Measurements from ENCODE around the gene CYYR1. TPM values are rescaled to one million over a fixed set of nuclear protein-coding genes. Genes with fewer than 3 reads are reported as not detected.

Gene CYYR1
- total and polyA plus RNA-seq, 2 experiments from 2014 or later, result 0.19 TPM; not detected in 1

GRCh38 chr21:26546446-26547097 is 26.5 kb downstream of the CYYR1 start:
- 84 to 90% methylated on average over 8 of the region's 8 CpGs for WGBS, 2 experiments (ENCODE audit: low coverage in 1 of 2, low lambda C conversion rate in 2 of 2, missing lambda C conversion rate in 2 of 2)
- Histone ChIP-seq H3K9me2 (ENCODE audit: insufficient read depth) (no peaks in the 10 kb centered on the region), H2AFZ (no peak overlapping the region), H3K27ac (no peak overlapping the region), H3K9ac (no peak overlapping the region), H3K4me2 (ENCODE audit: unreplicated experiment) (no peak overlapping the region), H3K79me2 (ENCODE audit: insufficient read depth) (no peaks in the 10 kb centered on the region), H3K9me3 (ENCODE audit: low read depth) (no peaks in the 10 kb centered on the region), H3K4me1 (ENCODE audit: insufficient read depth) (no peaks in the 10 kb centered on the region), H4K20me1 (ENCODE audit: insufficient read depth) (no peaks in the 10 kb centered on the region), H3K4me3 (no peak overlapping the region), H3K27me3 (replicated peaks; ENCODE audit: insufficient read depth) (0 out of 2 replicates have a peak, but pooled peaks cover 3% of the 10 kb centered on the region), H3F3A (ENCODE audit: insufficient read depth) (no peaks in the 10 kb centered on the region), H3K36me3 (ENCODE audit: low read depth) (no peaks in the 10 kb centered on the region)
- TF ChIP-seq EZH2phosphoT487 (IDR thresholded peaks at IDR 0.05; ENCODE audit: insufficient read depth, low read depth) (no peak), EZH2 (IDR thresholded peaks at IDR 0.05; ENCODE audit: insufficient read depth, poor library complexity, severe bottlenecking) (no peak)
- in situ Hi-C loops (cut with MboI), result no loop called here
- DNase-seq, result no peak

- peaks cover 3% of the 10 kb centered on the region; the same call in 1 of the 2 replicates for H3K27me3 ChIP-seq (replicated peaks; ENCODE audit: insufficient read depth)
Observed at GRCh38 chr21:26544201-26544775, 28.8 kb downstream of the CYYR1 start.

GRCh38 chr21:26540651-26541050 is 32.4 kb downstream of the CYYR1 start:
- Histone ChIP-seq H3K27me3 (replicated peaks; ENCODE audit: insufficient read depth) (peaks cover 3% of the 10 kb centered on the region; the same call in 1 of the 2 replicates), H3K4me3 (no peak overlapping the region), H3K9me3 (ENCODE audit: low read depth) (no peaks in the 10 kb centered on the region), H3K4me2 (ENCODE audit: unreplicated experiment) (no peak overlapping the region), H3K27ac (no peak overlapping the region), H4K20me1 (ENCODE audit: insufficient read depth) (no peaks in the 10 kb centered on the region), H3K9ac (no peak overlapping the region), H3K36me3 (ENCODE audit: low read depth) (no peaks in the 10 kb centered on the region), H3K4me1 (ENCODE audit: insufficient read depth) (no peaks in the 10 kb centered on the region), H2AFZ (no peak overlapping the region), H3K79me2 (ENCODE audit: insufficient read depth) (no peaks in the 10 kb centered on the region), H3K9me2 (ENCODE audit: insufficient read depth) (no peaks in the 10 kb centered on the region), H3F3A (ENCODE audit: insufficient read depth) (no peaks in the 10 kb centered on the region)
- DNase-seq, result no peak
- in situ Hi-C loops (cut with MboI), result no loop called here
- TF ChIP-seq EZH2 (IDR thresholded peaks at IDR 0.05; ENCODE audit: insufficient read depth, poor library complexity, severe bottlenecking) (no peak), EZH2phosphoT487 (IDR thresholded peaks at IDR 0.05; ENCODE audit: insufficient read depth, low read depth) (no peak)

More at GRCh38 chr21:26544201-26544775, 28.8 kb downstream of the CYYR1 start:
- no peak for DNase-seq
- Histone ChIP-seq H3K9me2 (ENCODE audit: insufficient read depth) (no peaks in the 10 kb centered on the region), H3K4me2 (ENCODE audit: unreplicated experiment) (no peak overlapping the region), H3K4me3 (no peak overlapping the region), H3K4me1 (ENCODE audit: insufficient read depth) (no peaks in the 10 kb centered on the region), H2AFZ (no peak overlapping the region), H3K36me3 (ENCODE audit: low read depth) (no peaks in the 10 kb centered on the region), H3K9ac (no peak overlapping the region), H3F3A (ENCODE audit: insufficient read depth) (no peaks in the 10 kb centered on the region), H3K27ac (no peak overlapping the region), H3K9me3 (ENCODE audit: low read depth) (no peaks in the 10 kb centered on the region), H3K79me2 (ENCODE audit: insufficient read depth) (no peaks in the 10 kb centered on the region), H4K20me1 (ENCODE audit: insufficient read depth) (no peaks in the 10 kb centered on the region)
- in situ Hi-C loops (cut with MboI), result no loop called here
- no peak for TF ChIP-seq EZH2 (IDR thresholded peaks at IDR 0.05; ENCODE audit: insufficient read depth, poor library complexity, severe bottlenecking)
- no peak for TF ChIP-seq EZH2phosphoT487 (IDR thresholded peaks at IDR 0.05; ENCODE audit: insufficient read depth, low read depth)
- 86 to 90% methylated on average over 7 of the region's 7 CpGs for WGBS, 2 experiments (ENCODE audit: low coverage in 1 of 2, low lambda C conversion rate in 2 of 2, missing lambda C conversion rate in 2 of 2)

GRCh38 chr21:26539566-26539965 is 33.5 kb downstream of the CYYR1 start:
- H2AFZ ChIP-seq, result no peak overlapping the region
- in situ Hi-C loops (cut with MboI), result no loop called here
- H4K20me1 ChIP-seq (ENCODE audit: insufficient read depth), result no peaks in the 10 kb centered on the region
- H3K36me3 ChIP-seq (ENCODE audit: low read depth), result no peaks in the 10 kb centered on the region
- H3K27ac ChIP-seq, result no peak overlapping the region
- no peaks in the 10 kb centered on the region for H3K79me2 ChIP-seq (ENCODE audit: insufficient read depth)
- H3K9me3 ChIP-seq (ENCODE audit: low read depth), result no peaks in the 10 kb centered on the region
- H3K9ac ChIP-seq, result no peak overlapping the region
- TF ChIP-seq EZH2 (IDR thresholded peaks at IDR 0.05; ENCODE audit: insufficient read depth, poor library complexity, severe bottlenecking) (no peak), EZH2phosphoT487 (IDR thresholded peaks at IDR 0.05; ENCODE audit: insufficient read depth, low read depth) (no peak)
- no peaks in the 10 kb centered on the region for H3K4me1 ChIP-seq (ENCODE audit: insufficient read depth)
- H3F3A ChIP-seq (ENCODE audit: insufficient read depth), result no peaks in the 10 kb centered on the region
- no peak overlapping the region for H3K4me3 ChIP-seq
- H3K9me2 ChIP-seq (ENCODE audit: insufficient read depth), result no peaks in the 10 kb centered on the region
- no peak overlapping the region for H3K4me2 ChIP-seq (ENCODE audit: unreplicated experiment)
- no peak for DNase-seq
- WGBS, 2 experiments (ENCODE audit: low coverage in 1 of 2, low lambda C conversion rate in 2 of 2, missing lambda C conversion rate in 2 of 2), result 69 to 72% methylated on average over 2 of the region's 2 CpGs
- peaks cover 3% of the 10 kb centered on the region; the same call in 1 of the 2 replicates for H3K27me3 ChIP-seq (replicated peaks; ENCODE audit: insufficient read depth)
